Kidney (tissue), 14 donors: ENCODE data around the gene PAEP. TPM values are rescaled to one million over a fixed set of nuclear protein-coding genes. Genes with fewer than 3 reads are reported as not detected.

Source experiments
- DNase-seq, 5 donors: peaks; one replicate each; pipeline ENCODE4 v3.0.0-alpha.2; 2013 to 2020
- FAIRE-seq: peaks from 2 replicates; lab custom pipeline; 2012; peaks lifted over from hg19 to GRCh38; lab: Jason Lieb, UNC
- H3K27ac ChIP-seq, 2 donors: one replicate each; pipeline ENCODE4 v1.7.0; 2013; ENCODE audit warnings: low read depth in 2 of 2, low read length in 2 of 2, inconsistent platforms in 1 of 2
- H3K27me3 ChIP-seq: one replicate; pipeline ENCODE4 v1.7.1; 2013; ENCODE audit warnings: low read length, inconsistent platforms; ENCODE audit not compliant: control insufficient read depth, insufficient read depth
- H3K36me3 ChIP-seq, 3 donors: one replicate each; pipeline versions ENCODE4 v1.7.0 to v1.7.1; 2013; ENCODE audit warnings: low read length in 3 of 3, control low read depth in 1 of 3, inconsistent platforms in 1 of 3; ENCODE audit not compliant: insufficient read depth in 3 of 3, control insufficient read depth in 2 of 3
- H3K4me1 ChIP-seq, 3 donors: one replicate each; pipeline versions ENCODE4 v1.7.0 to v1.7.1; 2013; ENCODE audit warnings: low read length in 3 of 3, inconsistent platforms in 1 of 3, low read depth in 1 of 3; ENCODE audit not compliant: control insufficient read depth in 2 of 3, insufficient read depth in 2 of 3
- H3K4me3 ChIP-seq, 3 donors: one replicate each; pipeline versions ENCODE4 v1.7.0 to v1.8.1; 2013; ENCODE audit warnings: low read length in 3 of 3, control low read depth in 1 of 3, inconsistent platforms in 1 of 3
- H3K9ac ChIP-seq, 3 donors: one replicate each; pipeline versions ENCODE4 v1.7.0 to v1.7.1; 2013; ENCODE audit warnings: low read length in 3 of 3, control low read depth in 1 of 3, inconsistent platforms in 1 of 3
- H3K9me3 ChIP-seq, 3 donors: one replicate each; pipeline versions ENCODE4 v1.7.0 to v1.7.1; 2013; ENCODE audit warnings: low read length in 3 of 3, control low read depth in 1 of 3, inconsistent platforms in 1 of 3; ENCODE audit not compliant: control insufficient read depth in 2 of 3, insufficient read depth in 1 of 3
- intact Hi-C: fragments of 100-400 bp; cut with DNase I; formaldehyde crosslinking; loops from one replicate; pipeline ENCODE4 v1.11.1; 2022
- polyA plus RNA-seq: library from polyadenylated mRNA; stranded (reverse); fragments of 350-450 nt; fragmentation: Illumina TruSeq; extraction: RNeasy Lipid Tissue Mini Kit (QIAGEN cat#74804); gene quantifications from one replicate; pipeline ENCODE4 v1.2.3, GENCODE V29; 2014; ENCODE audit warnings: low read depth, low replicate concordance; ENCODE audit not compliant: insufficient read depth
- total RNA-seq: library from RNA; stranded (reverse); fragmentation: NEBNext Ultra II Directional; extraction: Animal tissue kit (Norgen Biotek cat#: 25700); gene quantifications from one replicate; pipeline ENCODE4 v1.2.1, GENCODE V29; 2021
- TF ChIP-seq, protein P1 (sequence below): IDR thresholded peaks from 3 replicates; pipeline ENCODE4 v1.5.1; 2012; ENCODE audit warnings: mild to moderate bottlenecking, moderate library complexity, borderline replicate concordance; ENCODE audit not compliant: insufficient read depth; ENCODE audit errors: extremely low read depth
- donor health status: control.
- donor health status: control.
- donor health status: control.
- donor health status: control.
- donor health status: control.
- donor health status: DM: yes; HTN: yes; CAD: no.
- donor health status: Normal renal cell carcinoma (clear cell type).

PAEP gene
- total and polyA plus RNA-seq, 2 donors from 2014 or later, result not detected

DNA sequence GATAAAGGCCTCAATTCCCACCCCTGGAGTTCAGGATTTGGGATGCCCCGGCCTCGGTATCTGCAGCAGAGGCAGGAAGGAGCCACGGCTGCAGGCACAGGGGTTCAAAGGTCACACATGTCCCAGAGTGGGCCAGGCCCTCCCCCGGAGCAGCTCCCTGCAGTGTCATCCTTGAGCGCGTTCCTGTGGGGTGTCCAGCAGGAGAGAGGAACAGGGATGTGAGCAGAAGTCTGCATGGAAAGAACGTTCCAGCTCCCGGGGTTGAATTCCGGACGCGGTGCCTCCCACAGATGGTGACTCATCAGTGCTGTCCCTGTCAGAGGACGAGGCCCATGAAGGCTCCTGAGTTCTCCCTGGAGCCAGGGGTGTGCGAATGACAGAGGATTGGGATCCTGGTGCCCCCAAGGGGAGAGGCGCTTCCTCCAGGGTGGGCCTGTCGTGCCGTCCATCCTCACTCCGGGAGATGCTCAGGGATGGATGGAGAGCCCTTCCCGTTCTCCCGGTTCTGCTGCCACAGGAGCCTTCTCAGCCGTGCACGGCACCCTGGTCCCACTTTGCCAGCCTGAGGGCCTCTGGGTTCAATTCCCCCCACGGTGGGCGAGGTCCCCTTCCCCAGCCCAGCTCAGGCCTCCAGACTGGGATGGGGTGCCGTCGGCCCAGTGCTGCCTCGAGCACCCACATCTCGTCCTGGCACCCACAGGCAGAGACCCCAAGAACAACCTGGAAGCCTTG is 37.3 kb upstream of the PAEP start:
- H3K36me3 ChIP-seq, result no peaks in the 10 kb centered on the region
- no peak overlapping the region for H3K4me3 ChIP-seq
- no peaks in the 10 kb centered on the region for H3K27me3 ChIP-seq
- intact Hi-C loops, result no loop called here
- TF ChIP-seq, protein P1, sequence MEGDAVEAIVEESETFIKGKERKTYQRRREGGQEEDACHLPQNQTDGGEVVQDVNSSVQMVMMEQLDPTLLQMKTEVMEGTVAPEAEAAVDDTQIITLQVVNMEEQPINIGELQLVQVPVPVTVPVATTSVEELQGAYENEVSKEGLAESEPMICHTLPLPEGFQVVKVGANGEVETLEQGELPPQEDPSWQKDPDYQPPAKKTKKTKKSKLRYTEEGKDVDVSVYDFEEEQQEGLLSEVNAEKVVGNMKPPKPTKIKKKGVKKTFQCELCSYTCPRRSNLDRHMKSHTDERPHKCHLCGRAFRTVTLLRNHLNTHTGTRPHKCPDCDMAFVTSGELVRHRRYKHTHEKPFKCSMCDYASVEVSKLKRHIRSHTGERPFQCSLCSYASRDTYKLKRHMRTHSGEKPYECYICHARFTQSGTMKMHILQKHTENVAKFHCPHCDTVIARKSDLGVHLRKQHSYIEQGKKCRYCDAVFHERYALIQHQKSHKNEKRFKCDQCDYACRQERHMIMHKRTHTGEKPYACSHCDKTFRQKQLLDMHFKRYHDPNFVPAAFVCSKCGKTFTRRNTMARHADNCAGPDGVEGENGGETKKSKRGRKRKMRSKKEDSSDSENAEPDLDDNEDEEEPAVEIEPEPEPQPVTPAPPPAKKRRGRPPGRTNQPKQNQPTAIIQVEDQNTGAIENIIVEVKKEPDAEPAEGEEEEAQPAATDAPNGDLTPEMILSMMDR, result no peak
- FAIRE-seq (no peak), DNase-seq (peak in 4 of 5 donors; percentile 33 to 63 (median 49))
- no peak overlapping the region for H3K9ac ChIP-seq
- H3K27ac ChIP-seq, result no peak overlapping the region
- H3K9me3 ChIP-seq, result peaks cover 0 to 1% (median 0%) of the 10 kb centered on the region in 3 donors
- no peaks in the 10 kb centered on the region for H3K4me1 ChIP-seq

DNA sequence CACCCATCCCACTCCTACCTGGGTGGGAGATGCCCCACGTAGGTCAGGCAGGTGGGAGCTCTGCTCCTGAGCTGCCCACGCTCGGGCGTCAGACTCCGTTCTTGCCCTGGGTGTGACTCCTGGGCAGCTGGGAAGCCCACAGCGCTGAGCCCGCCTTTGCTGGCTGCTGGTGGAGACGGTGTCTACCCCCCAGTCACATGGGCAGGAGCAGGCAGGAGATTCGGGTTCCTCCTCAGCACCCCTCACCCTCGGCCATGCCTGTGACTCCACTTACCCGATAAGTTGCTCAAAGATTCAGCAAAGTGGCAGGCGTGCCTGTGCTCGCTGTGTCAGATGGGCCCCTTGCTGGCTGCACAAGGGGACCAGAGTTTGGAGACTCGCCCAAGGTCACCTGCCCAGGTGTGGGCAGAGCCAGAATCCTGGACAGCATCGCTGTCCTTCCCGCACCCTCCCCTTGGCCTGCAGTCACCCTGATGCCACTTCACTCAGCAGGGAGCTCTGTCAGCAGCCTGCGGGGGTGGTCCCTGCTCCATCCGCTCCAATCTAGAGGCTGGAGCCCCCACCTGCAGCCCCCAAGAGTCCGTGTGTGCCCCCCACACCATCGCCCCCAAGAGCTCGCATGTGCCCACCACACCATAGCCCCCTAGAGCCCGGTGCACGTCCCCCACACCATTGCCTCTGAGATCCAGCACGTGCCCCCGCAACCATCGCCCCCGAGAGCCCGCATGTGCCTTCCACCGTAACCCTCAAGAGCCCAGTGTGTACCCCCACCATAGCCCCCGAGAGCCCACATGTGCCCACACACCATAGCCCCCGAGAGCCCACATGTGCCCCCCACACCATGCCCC is 36.1 kb upstream of the PAEP start:
- Histone ChIP-seq H3K4me1 (no peaks in the 10 kb centered on the region), H3K9me3 (peaks cover 0 to 8% (median 0%) of the 10 kb centered on the region in 3 donors), H3K36me3 (no peaks in the 10 kb centered on the region), H3K27ac (no peak overlapping the region), H3K27me3 (no peaks in the 10 kb centered on the region), H3K4me3 (no peak overlapping the region), H3K9ac (no peak overlapping the region)
- no peak for FAIRE-seq
- TF ChIP-seq, protein P1, result no peak
- intact Hi-C loops, result no loop called here
- DNase-seq, result peak in 2 of 5 donors; percentile 6 to 36

DNA sequence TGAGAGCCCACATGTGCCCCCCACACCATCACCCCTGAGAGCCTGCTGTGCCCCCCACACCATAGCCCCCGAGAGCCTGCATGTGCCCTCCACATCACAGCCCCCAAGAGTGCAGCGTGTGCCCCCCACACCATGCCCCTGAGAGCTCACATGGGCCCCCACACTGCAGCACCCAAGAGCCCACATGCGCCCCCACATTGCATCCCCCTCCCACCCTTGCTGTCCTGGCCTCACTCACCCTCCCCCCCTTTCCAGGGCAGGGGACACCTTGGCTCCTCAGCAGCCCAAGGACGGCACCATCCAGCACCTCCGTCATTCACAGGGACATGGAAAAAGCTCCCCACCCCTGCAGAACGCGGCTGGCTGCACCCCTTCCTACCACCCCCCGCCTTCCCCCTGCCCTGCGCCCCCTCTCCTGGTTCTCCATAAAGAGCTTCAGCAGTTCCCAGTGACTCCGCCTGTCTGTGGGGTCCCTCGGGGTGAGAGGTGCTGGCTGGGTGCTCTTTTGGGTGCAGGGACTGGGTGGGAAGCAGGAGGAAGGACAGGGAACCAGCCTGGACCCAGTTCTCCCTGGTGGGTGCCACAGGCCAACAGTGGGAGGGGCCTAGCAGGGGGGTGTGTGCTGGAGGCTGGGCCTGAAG is 35.3 kb upstream of the PAEP start:
- intact Hi-C loops, result no loop called here
- no peaks in the 10 kb centered on the region for H3K27me3 ChIP-seq
- DNase-seq, result peak in 2 of 5 donors; percentile 3 to 24

More for the DNA sequence above, 35.3 kb upstream of the PAEP start:
- no peak overlapping the region for H3K27ac ChIP-seq
- peaks cover 0 to 8% (median 0%) of the 10 kb centered on the region in 3 donors for H3K9me3 ChIP-seq
- H3K4me3 ChIP-seq, result no peak overlapping the region
- FAIRE-seq, result no peak
- H3K36me3 ChIP-seq, result no peaks in the 10 kb centered on the region
- H3K4me1 ChIP-seq, result no peaks in the 10 kb centered on the region
- no peak overlapping the region for H3K9ac ChIP-seq
- TF ChIP-seq, protein P1, result no peak
